Measurements from ENCODE around the gene SMC3.
"Not testable (repeated sequence)": the region's sequence is repeated elsewhere in the genome, so short reads cannot be mapped to it uniquely, and the experiment has no call there.

The SMC3 gene

GRCh38 chr10:110531687-110532086, 35.8 kb upstream of the SMC3 start:
- H3K4me1 ChIP-seq (ENCODE audit: insufficient read depth, low read length): no peaks in the 10 kb centered on the region
- no peaks in the 10 kb centered on the region for H3K9me3 ChIP-seq (ENCODE audit: low read length)
- H3K4me3 ChIP-seq (ENCODE audit: low read length): no peak overlapping the region

GRCh38 chr10:110532628-110533027, 34.9 kb upstream of the SMC3 start:
- not testable (repeated sequence) for H2AFZ ChIP-seq (ENCODE audit: low read depth, low read length); H3K27me3 ChIP-seq (ENCODE audit: insufficient read depth, low read length); H3K4me3 ChIP-seq (ENCODE audit: low read length); H3K4me1 ChIP-seq (ENCODE audit: insufficient read depth, low read length); H3K36me3 ChIP-seq (ENCODE audit: insufficient read depth, low read length); H3K9me3 ChIP-seq (ENCODE audit: low read length)

More at GRCh38 chr10:110531687-110532086, 35.8 kb upstream of the SMC3 start:
- no peak overlapping the region for H2AFZ ChIP-seq (ENCODE audit: low read depth, low read length)
- no peaks in the 10 kb centered on the region for H3K27me3 ChIP-seq (ENCODE audit: insufficient read depth, low read length)
- no peaks in the 10 kb centered on the region for H3K36me3 ChIP-seq (ENCODE audit: insufficient read depth, low read length)

GRCh38 chr10:110533149-110533548, 34.3 kb upstream of the SMC3 start:
- Histone ChIP-seq H3K4me1 (ENCODE audit: insufficient read depth, low read length) (no peaks in the 10 kb centered on the region), H3K36me3 (ENCODE audit: insufficient read depth, low read length) (no peaks in the 10 kb centered on the region), H3K4me3 (ENCODE audit: low read length) (no peak overlapping the region), H2AFZ (ENCODE audit: low read depth, low read length) (no peak overlapping the region), H3K27me3 (ENCODE audit: insufficient read depth, low read length) (no peaks in the 10 kb centered on the region), H3K9me3 (ENCODE audit: low read length) (no peaks in the 10 kb centered on the region)

- Histone ChIP-seq H3K4me3 (ENCODE audit: low read length) (no peak overlapping the region), H3K27me3 (ENCODE audit: insufficient read depth, low read length) (no peaks in the 10 kb centered on the region), H3K4me1 (ENCODE audit: insufficient read depth, low read length) (no peaks in the 10 kb centered on the region), H3K9me3 (ENCODE audit: low read length) (no peaks in the 10 kb centered on the region), H3K36me3 (ENCODE audit: insufficient read depth, low read length) (no peaks in the 10 kb centered on the region), H2AFZ (ENCODE audit: low read depth, low read length) (no peak overlapping the region)
Measured at GRCh38 chr10:110534571-110534970, 32.9 kb upstream of the SMC3 start.

- Histone ChIP-seq H3K36me3 (ENCODE audit: insufficient read depth, low read length) (no peaks in the 10 kb centered on the region), H3K9me3 (ENCODE audit: low read length) (no peaks in the 10 kb centered on the region), H3K27me3 (ENCODE audit: insufficient read depth, low read length) (no peaks in the 10 kb centered on the region), H3K4me3 (ENCODE audit: low read length) (no peak overlapping the region), H2AFZ (ENCODE audit: low read depth, low read length) (no peak overlapping the region), H3K4me1 (ENCODE audit: insufficient read depth, low read length) (no peaks in the 10 kb centered on the region)
Measured at GRCh38 chr10:110535958-110536891, 31.3 kb upstream of the SMC3 start.

GRCh38 chr10:110539091-110539490, 28.4 kb upstream of the SMC3 start:
- Histone ChIP-seq H3K4me1 (ENCODE audit: insufficient read depth, low read length) (no peaks in the 10 kb centered on the region), H3K27me3 (ENCODE audit: insufficient read depth, low read length) (no peaks in the 10 kb centered on the region), H2AFZ (ENCODE audit: low read depth, low read length) (no peak overlapping the region), H3K4me3 (ENCODE audit: low read length) (no peak overlapping the region), H3K9me3 (ENCODE audit: low read length) (no peaks in the 10 kb centered on the region), H3K36me3 (ENCODE audit: insufficient read depth, low read length) (no peaks in the 10 kb centered on the region)

- Histone ChIP-seq H3K9me3 (ENCODE audit: low read length) (no peaks in the 10 kb centered on the region), H3K27me3 (ENCODE audit: insufficient read depth, low read length) (no peaks in the 10 kb centered on the region), H2AFZ (ENCODE audit: low read depth, low read length) (no peak overlapping the region), H3K4me3 (ENCODE audit: low read length) (no peak overlapping the region), H3K36me3 (ENCODE audit: insufficient read depth, low read length) (no peaks in the 10 kb centered on the region), H3K4me1 (ENCODE audit: insufficient read depth, low read length) (no peaks in the 10 kb centered on the region)
Measured at GRCh38 chr10:110540031-110540430, 27.5 kb upstream of the SMC3 start.

- no peaks in the 10 kb centered on the region for H3K9me3 ChIP-seq (ENCODE audit: low read length)
- H2AFZ ChIP-seq (ENCODE audit: low read depth, low read length): no peak overlapping the region
- no peak overlapping the region for H3K4me3 ChIP-seq (ENCODE audit: low read length)
- H3K4me1 ChIP-seq (ENCODE audit: insufficient read depth, low read length): peaks cover 4% of the 10 kb centered on the region
- peaks cover 11% of the 10 kb centered on the region for H3K27me3 ChIP-seq (ENCODE audit: insufficient read depth, low read length)
- H3K36me3 ChIP-seq (ENCODE audit: insufficient read depth, low read length): no peaks in the 10 kb centered on the region
Measured at GRCh38 chr10:110544958-110545537, 22.4 kb upstream of the SMC3 start.

- Histone ChIP-seq H3K36me3 (ENCODE audit: insufficient read depth, low read length) (no peaks in the 10 kb centered on the region), H3K4me3 (ENCODE audit: low read length) (no peak overlapping the region), H3K27me3 (ENCODE audit: insufficient read depth, low read length) (peaks cover 15% of the 10 kb centered on the region), H3K9me3 (ENCODE audit: low read length) (no peaks in the 10 kb centered on the region), H2AFZ (ENCODE audit: low read depth, low read length) (no peak overlapping the region), H3K4me1 (ENCODE audit: insufficient read depth, low read length) (peaks cover 4% of the 10 kb centered on the region)
Measured at GRCh38 chr10:110546077-110546476, 21.4 kb upstream of the SMC3 start.

GRCh38 chr10:110546499-110547110, 20.9 kb upstream of the SMC3 start:
- H3K4me1 ChIP-seq (ENCODE audit: insufficient read depth, low read length): peaks cover 4% of the 10 kb centered on the region
- no peaks in the 10 kb centered on the region for H3K9me3 ChIP-seq (ENCODE audit: low read length)
- H3K4me3 ChIP-seq (ENCODE audit: low read length): no peak overlapping the region

GRCh38 chr10:110547139-110547761, 20.2 kb upstream of the SMC3 start:
- Histone ChIP-seq H3K27me3 (ENCODE audit: insufficient read depth, low read length) (peaks cover 15% of the 10 kb centered on the region), H3K36me3 (ENCODE audit: insufficient read depth, low read length) (no peaks in the 10 kb centered on the region), H3K4me1 (ENCODE audit: insufficient read depth, low read length) (peaks cover 4% of the 10 kb centered on the region)

More at GRCh38 chr10:110546499-110547110, 20.9 kb upstream of the SMC3 start:
- H3K36me3 ChIP-seq (ENCODE audit: insufficient read depth, low read length): no peaks in the 10 kb centered on the region
- H2AFZ ChIP-seq (ENCODE audit: low read depth, low read length): no peak overlapping the region
- peaks cover 15% of the 10 kb centered on the region for H3K27me3 ChIP-seq (ENCODE audit: insufficient read depth, low read length)

GRCh38 chr10:110548002-110548401, 19.5 kb upstream of the SMC3 start:
- Histone ChIP-seq H3K4me1 (ENCODE audit: insufficient read depth, low read length) (peaks cover 4% of the 10 kb centered on the region), H2AFZ (ENCODE audit: low read depth, low read length) (no peak overlapping the region), H3K27me3 (ENCODE audit: insufficient read depth, low read length) (peaks cover 15% of the 10 kb centered on the region), H3K9me3 (ENCODE audit: low read length) (peaks cover 3% of the 10 kb centered on the region), H3K4me3 (ENCODE audit: low read length) (no peak overlapping the region), H3K36me3 (ENCODE audit: insufficient read depth, low read length) (no peaks in the 10 kb centered on the region)

More at GRCh38 chr10:110547139-110547761, 20.2 kb upstream of the SMC3 start:
- Histone ChIP-seq H3K9me3 (ENCODE audit: low read length) (peaks cover 2% of the 10 kb centered on the region), H3K4me3 (ENCODE audit: low read length) (no peak overlapping the region), H2AFZ (ENCODE audit: low read depth, low read length) (no peak overlapping the region)

- Histone ChIP-seq H3K9me3 (ENCODE audit: low read length) (peaks cover 3% of the 10 kb centered on the region), H3K27me3 (ENCODE audit: insufficient read depth, low read length) (peaks cover 15% of the 10 kb centered on the region), H3K4me1 (ENCODE audit: insufficient read depth, low read length) (peaks cover 4% of the 10 kb centered on the region), H3K4me3 (ENCODE audit: low read length) (no peak overlapping the region), H3K36me3 (ENCODE audit: insufficient read depth, low read length) (no peaks in the 10 kb centered on the region), H2AFZ (ENCODE audit: low read depth, low read length) (no peak overlapping the region)
Measured at GRCh38 chr10:110549211-110549610, 18.3 kb upstream of the SMC3 start.

All from neuron (in vitro differentiated cells).